Glomerular visceral epithelial cell (primary cell): Measurements from ENCODE around the gene SLC38A10.
A peak's percentile ranks its signal among the peaks of the same experiment; 100 is the strongest.

ENCODE experiments used
- DNase-seq: peaks from one replicate; pipeline ENCODE4 v3.0.0-alpha.2; 2016; ENCODE audit errors: extremely low spot score

The SLC38A10 gene

GRCh38 chr17:81277946-81278693, 17.0 kb downstream of the SLC38A10 start:
- DNase-seq, result no peak

GRCh38 chr17:81277421-81277820, 17.7 kb downstream of the SLC38A10 start:
- no peak for DNase-seq

GRCh38 chr17:81276781-81277180, 18.3 kb downstream of the SLC38A10 start:
- no peak for DNase-seq

GRCh38 chr17:81274471-81274855, 20.6 kb downstream of the SLC38A10 start:
- DNase-seq, result no peak

- no peak for DNase-seq
Observed at GRCh38 chr17:81273698-81274470, 21.2 kb downstream of the SLC38A10 start.

GRCh38 chr17:81272616-81273015, 22.5 kb downstream of the SLC38A10 start:
- DNase-seq, result no peak

- DNase-seq, result no peak
Observed at GRCh38 chr17:81271226-81271625, 23.9 kb downstream of the SLC38A10 start.

- DNase-seq, result no peak
Observed at GRCh38 chr17:81270279-81270678, 24.8 kb downstream of the SLC38A10 start.

- no peak for DNase-seq
Observed at GRCh38 chr17:81267390-81268067, 27.6 kb downstream of the SLC38A10 start.

GRCh38 chr17:81265576-81265975, 29.5 kb downstream of the SLC38A10 start:
- DNase-seq, result no peak

GRCh38 chr17:81264640-81265039, 30.5 kb downstream of the SLC38A10 start:
- DNase-seq, result no peak

- no peak for DNase-seq
Observed at GRCh38 chr17:81263371-81264181, 31.5 kb downstream of the SLC38A10 start.

- no peak for DNase-seq
Observed at GRCh38 chr17:81261582-81262336, 33.3 kb downstream of the SLC38A10 start.

GRCh38 chr17:81261096-81261495, 34.0 kb downstream of the SLC38A10 start:
- no peak for DNase-seq

- DNase-seq, result no peak
Observed at GRCh38 chr17:81260641-81261040, 34.5 kb downstream of the SLC38A10 start.

GRCh38 chr17:81260171-81260570, 34.9 kb downstream of the SLC38A10 start:
- DNase-seq, result no peak

GRCh38 chr17:81259058-81259605, 36.0 kb downstream of the SLC38A10 start:
- no peak for DNase-seq

- no peak for DNase-seq
Observed at GRCh38 chr17:81258292-81258691, 36.8 kb downstream of the SLC38A10 start.

- no peak for DNase-seq
Observed at GRCh38 chr17:81257533-81257932, 37.6 kb downstream of the SLC38A10 start.

- DNase-seq, result peak; percentile 88
Observed at GRCh38 chr17:81256616-81257015, 38.5 kb downstream of the SLC38A10 start.
